ENCODE results near the gene SEC22A.

The SEC22A gene

GRCh38 chr3:123270818-123271217 is 69.1 kb downstream of the SEC22A start:
- no peak overlapping the region for H3K27ac ChIP-seq (replicated peaks)
- no peak for DNase-seq (ENCODE audit: low read depth in 1 of 2, low spot score in 1 of 2)
- no peak for TF ChIP-seq CTCF (IDR thresholded peaks at IDR 0.05; ENCODE audit: insufficient read depth, low read length)
- no peak for TF ChIP-seq POLR2AphosphoS5 (IDR thresholded peaks at IDR 0.05; ENCODE audit: low read depth)
- no peak for TF ChIP-seq SPI1 (IDR thresholded peaks at IDR 0.05; ENCODE audit: borderline replicate concordance, low read depth)
- TF ChIP-seq REST (IDR thresholded peaks at IDR 0.05; ENCODE audit: insufficient replicate concordance, low read depth) = no peak
- TF ChIP-seq GABPA (IDR thresholded peaks at IDR 0.05; ENCODE audit: low read depth) = no peak
- no peak overlapping the region for H3K4me3 ChIP-seq (replicated peaks; ENCODE audit: insufficient read depth, low read length)
- H3K27me3 ChIP-seq (ENCODE audit: insufficient read depth, poor library complexity, severe bottlenecking) = no peaks in the 10 kb centered on the region

- no peak for DNase-seq (ENCODE audit: low read depth in 1 of 2, low spot score in 1 of 2)
- H3K4me3 ChIP-seq (replicated peaks; ENCODE audit: insufficient read depth, low read length) = no peak overlapping the region
- H3K27ac ChIP-seq (replicated peaks) = no peak overlapping the region
- TF ChIP-seq GABPA (IDR thresholded peaks at IDR 0.05; ENCODE audit: low read depth) = no peak
- no peak for TF ChIP-seq CTCF (IDR thresholded peaks at IDR 0.05; ENCODE audit: insufficient read depth, low read length)
- no peak for TF ChIP-seq REST (IDR thresholded peaks at IDR 0.05; ENCODE audit: insufficient replicate concordance, low read depth)
- no peak for TF ChIP-seq SPI1 (IDR thresholded peaks at IDR 0.05; ENCODE audit: borderline replicate concordance, low read depth)
- TF ChIP-seq POLR2AphosphoS5 (IDR thresholded peaks at IDR 0.05; ENCODE audit: low read depth) = no peak
- no peaks in the 10 kb centered on the region for H3K27me3 ChIP-seq (ENCODE audit: insufficient read depth, poor library complexity, severe bottlenecking)
Measured at GRCh38 chr3:123271466-123272159, 69.9 kb downstream of the SEC22A start.

GRCh38 chr3:123272547-123272946 is 70.8 kb downstream of the SEC22A start:
- H3K4me3 ChIP-seq (replicated peaks; ENCODE audit: insufficient read depth, low read length) = no peak overlapping the region
- no peak overlapping the region for H3K27ac ChIP-seq (replicated peaks)
- no peak for TF ChIP-seq REST (IDR thresholded peaks at IDR 0.05; ENCODE audit: insufficient replicate concordance, low read depth)
- no peak for TF ChIP-seq POLR2AphosphoS5 (IDR thresholded peaks at IDR 0.05; ENCODE audit: low read depth)
- no peak for TF ChIP-seq GABPA (IDR thresholded peaks at IDR 0.05; ENCODE audit: low read depth)
- TF ChIP-seq SPI1 (IDR thresholded peaks at IDR 0.05; ENCODE audit: borderline replicate concordance, low read depth) = no peak
- TF ChIP-seq CTCF (IDR thresholded peaks at IDR 0.05; ENCODE audit: insufficient read depth, low read length) = no peak
- DNase-seq (ENCODE audit: low read depth in 1 of 2, low spot score in 1 of 2) = no peak
- H3K27me3 ChIP-seq (ENCODE audit: insufficient read depth, poor library complexity, severe bottlenecking) = no peaks in the 10 kb centered on the region
